ENCODE measurements around the gene EARS2. TPM values are rescaled to one million over a fixed set of nuclear protein-coding genes. Genes with fewer than 3 reads are reported as not detected.

Gene EARS2
- polyA plus RNA-seq, 1 donor (not counting 4 experiments of a cell fraction or from before 2014, with no cell fraction given): 32.7 TPM

GRCh38 chr16:23479138-23479537, 78.0 kb downstream of the EARS2 start:
- FAIRE-seq (no peak), DNase-seq (ENCODE audit: low read depth, low spot score) (no peak)
- H3K27me3 ChIP-seq (ENCODE audit: control insufficient read depth, extremely low read depth, insufficient read depth, low read length): no peaks in the 10 kb centered on the region
- H3K27ac ChIP-seq (ENCODE audit: control insufficient read depth, insufficient read depth, low read length): no peak overlapping the region
- no peak overlapping the region for H3K4me3 ChIP-seq (ENCODE audit: control insufficient read depth in 2 of 3, extremely low read depth in 1 of 3, insufficient read depth in 2 of 3, low read depth in 1 of 3, low read length in 3 of 3)
- no peak overlapping the region for H3K4me2 ChIP-seq (ENCODE audit: control insufficient read depth, extremely low read depth, insufficient read depth, low read depth, low read length)
- no peak overlapping the region for H3K9ac ChIP-seq (ENCODE audit: control insufficient read depth, extremely low read depth, insufficient read depth, low read length)
- no peaks in the 10 kb centered on the region for H3K79me2 ChIP-seq (ENCODE audit: control insufficient read depth, insufficient read depth, low read length)
- H3K9me1 ChIP-seq (ENCODE audit: control insufficient read depth, extremely low read depth, insufficient read depth, low read length): no peaks in the 10 kb centered on the region
- dilution Hi-C loops (cut with MboI; ENCODE audit: extremely low pct_ligation_motif_present, low sequenced_read_pairs): no loop called here
- H4K20me1 ChIP-seq (ENCODE audit: control insufficient read depth, extremely low read depth, insufficient read depth, low read length): no peaks in the 10 kb centered on the region
- TF ChIP-seq EZH2 (IDR thresholded peaks at IDR 0.05; ENCODE audit: low read length) (no peak), CTCF (optimal IDR thresholded peaks at IDR 0.05 in 1 of 3, IDR thresholded peaks at IDR 0.05 in 1 of 3, conservative IDR thresholded peaks at IDR 0.05 in 1 of 3; ENCODE audit: extremely low read depth in 1 of 3, insufficient read depth in 2 of 3, low read length in 3 of 3) (no peak)
- no peak overlapping the region for H2AFZ ChIP-seq (ENCODE audit: control insufficient read depth, low read length)
- H3K36me3 ChIP-seq (ENCODE audit: control insufficient read depth in 2 of 2, extremely low read depth in 1 of 2, insufficient read depth in 2 of 2, low read length in 2 of 2): peaks cover 35 to 53% of the 10 kb centered on the region in 2 experiments
- no peaks in the 10 kb centered on the region for H3K4me1 ChIP-seq (ENCODE audit: control insufficient read depth, extremely low read depth, insufficient read depth, low read length)
- no peaks in the 10 kb centered on the region for H3K9me3 ChIP-seq (ENCODE audit: control insufficient read depth, low read depth, low read length)

- Histone ChIP-seq H3K79me2 (ENCODE audit: control insufficient read depth, insufficient read depth, low read length) (no peaks in the 10 kb centered on the region), H3K9ac (ENCODE audit: control insufficient read depth, extremely low read depth, insufficient read depth, low read length) (no peak overlapping the region), H3K9me3 (ENCODE audit: control insufficient read depth, low read depth, low read length) (no peaks in the 10 kb centered on the region), H3K27me3 (ENCODE audit: control insufficient read depth, extremely low read depth, insufficient read depth, low read length) (no peaks in the 10 kb centered on the region), H4K20me1 (ENCODE audit: control insufficient read depth, extremely low read depth, insufficient read depth, low read length) (no peaks in the 10 kb centered on the region), H3K4me3 (ENCODE audit: control insufficient read depth in 2 of 3, extremely low read depth in 1 of 3, insufficient read depth in 2 of 3, low read depth in 1 of 3, low read length in 3 of 3) (no peak overlapping the region), H3K4me2 (ENCODE audit: control insufficient read depth, extremely low read depth, insufficient read depth, low read depth, low read length) (no peak overlapping the region), H2AFZ (ENCODE audit: control insufficient read depth, low read length) (no peak overlapping the region), H3K4me1 (ENCODE audit: control insufficient read depth, extremely low read depth, insufficient read depth, low read length) (no peaks in the 10 kb centered on the region), H3K27ac (ENCODE audit: control insufficient read depth, insufficient read depth, low read length) (no peak overlapping the region), H3K9me1 (ENCODE audit: control insufficient read depth, extremely low read depth, insufficient read depth, low read length) (no peaks in the 10 kb centered on the region), H3K36me3 (ENCODE audit: control insufficient read depth in 2 of 2, extremely low read depth in 1 of 2, insufficient read depth in 2 of 2, low read length in 2 of 2) (peaks cover 38 to 57% of the 10 kb centered on the region in 2 experiments)
- no peak for DNase-seq (ENCODE audit: low read depth, low spot score)
- no peak for FAIRE-seq
- dilution Hi-C loops (cut with MboI; ENCODE audit: extremely low pct_ligation_motif_present, low sequenced_read_pairs): no loop called here
- TF ChIP-seq EZH2 (IDR thresholded peaks at IDR 0.05; ENCODE audit: low read length) (no peak), CTCF (optimal IDR thresholded peaks at IDR 0.05 in 1 of 3, IDR thresholded peaks at IDR 0.05 in 1 of 3, conservative IDR thresholded peaks at IDR 0.05 in 1 of 3; ENCODE audit: extremely low read depth in 1 of 3, insufficient read depth in 2 of 3, low read length in 3 of 3) (no peak)
Observed at GRCh38 chr16:23478566-23478965, 78.6 kb downstream of the EARS2 start.
